ENCODE measurements around the gene CCER1. TPM values are rescaled to one million over a fixed set of nuclear protein-coding genes. Genes with fewer than 3 reads are reported as not detected.

CCER1 gene
- total RNA-seq, 1 donor from 2014 or later: not detected

GRCh38 chr12:90945070-90945649, 9.8 kb downstream of the CCER1 start:
- no peak overlapping the region for H3K4me3 ChIP-seq
- intact Hi-C loops (cut with DNase I): no loop called here
- no peak for DNase-seq (ENCODE audit: extremely low spot score in 2 of 2)
- H3K4me1 ChIP-seq: no peaks in the 10 kb centered on the region
- no peaks in the 10 kb centered on the region for H3K27me3 ChIP-seq
- no peaks in the 10 kb centered on the region for H3K9me3 ChIP-seq
- TF ChIP-seq POLR2A (IDR thresholded peaks at IDR 0.05) (no peak), CTCF (IDR thresholded peaks at IDR 0.05) (peak in 1 of 3 experiments; percentile 44)
- no peak overlapping the region for H3K27ac ChIP-seq
- H3K36me3 ChIP-seq: no peaks in the 10 kb centered on the region

GRCh38 chr12:90943255-90943654, 11.7 kb downstream of the CCER1 start:
- DNase-seq (ENCODE audit: extremely low spot score in 2 of 2): no peak
- Histone ChIP-seq H3K36me3 (no peaks in the 10 kb centered on the region), H3K27me3 (no peaks in the 10 kb centered on the region), H3K27ac (no peak overlapping the region), H3K9me3 (no peaks in the 10 kb centered on the region), H3K4me3 (no peak overlapping the region), H3K4me1 (no peaks in the 10 kb centered on the region)
- no peak for TF ChIP-seq POLR2AphosphoS5 (IDR thresholded peaks at IDR 0.05; ENCODE audit: insufficient read depth in 1 of 2, low read depth in 1 of 2)
- TF ChIP-seq CTCF (IDR thresholded peaks at IDR 0.05): no peak
- TF ChIP-seq POLR2A (IDR thresholded peaks at IDR 0.05): no peak
- intact Hi-C loops (cut with DNase I): no loop called here

GRCh38 chr12:90940872-90941499, 14.0 kb downstream of the CCER1 start:
- intact Hi-C loops (cut with DNase I): no loop called here
- H3K4me1 ChIP-seq: no peaks in the 10 kb centered on the region
- H3K27ac ChIP-seq: no peak overlapping the region
- no peak overlapping the region for H3K4me3 ChIP-seq
- no peaks in the 10 kb centered on the region for H3K36me3 ChIP-seq
- TF ChIP-seq POLR2A (IDR thresholded peaks at IDR 0.05) (no peak), CTCF (IDR thresholded peaks at IDR 0.05) (peak in 2 of 3 experiments; percentile 37 to 46)
- no peak for DNase-seq (ENCODE audit: extremely low spot score in 2 of 2)
- no peaks in the 10 kb centered on the region for H3K27me3 ChIP-seq
- no peaks in the 10 kb centered on the region for H3K9me3 ChIP-seq

GRCh38 chr12:90939382-90939781, 15.6 kb downstream of the CCER1 start:
- no peaks in the 10 kb centered on the region for H3K9me3 ChIP-seq
- TF ChIP-seq CTCF (IDR thresholded peaks at IDR 0.05) (no peak), POLR2AphosphoS5 (IDR thresholded peaks at IDR 0.05; ENCODE audit: insufficient read depth in 1 of 2, low read depth in 1 of 2) (no peak), POLR2A (IDR thresholded peaks at IDR 0.05) (no peak)
- no peak overlapping the region for H3K27ac ChIP-seq
- intact Hi-C loops (cut with DNase I): no loop called here
- H3K36me3 ChIP-seq: no peaks in the 10 kb centered on the region
- H3K4me1 ChIP-seq: no peaks in the 10 kb centered on the region
- DNase-seq (ENCODE audit: extremely low spot score in 2 of 2): no peak
- no peaks in the 10 kb centered on the region for H3K27me3 ChIP-seq
- H3K4me3 ChIP-seq: no peak overlapping the region

GRCh38 chr12:90938451-90938850, 16.5 kb downstream of the CCER1 start:
- intact Hi-C loops (cut with DNase I): no loop called here

More at GRCh38 chr12:90938451-90938850, 16.5 kb downstream of the CCER1 start:
- no peak for TF ChIP-seq POLR2AphosphoS5 (IDR thresholded peaks at IDR 0.05; ENCODE audit: insufficient read depth in 1 of 2, low read depth in 1 of 2)
- TF ChIP-seq CTCF (IDR thresholded peaks at IDR 0.05): no peak
- TF ChIP-seq POLR2A (IDR thresholded peaks at IDR 0.05): no peak
- Histone ChIP-seq H3K27me3 (no peaks in the 10 kb centered on the region), H3K9me3 (no peaks in the 10 kb centered on the region), H3K4me1 (no peaks in the 10 kb centered on the region), H3K36me3 (no peaks in the 10 kb centered on the region), H3K27ac (no peak overlapping the region), H3K4me3 (no peak overlapping the region)
- DNase-seq (ENCODE audit: extremely low spot score in 2 of 2): no peak

Measured in vagina (tissue), 2 donors.